K562 (cell line): ENCODE measurements around the gene TESK1. TPM values are rescaled to one million over a fixed set of nuclear protein-coding genes. Genes with fewer than 3 reads are reported as not detected.
A peak's percentile ranks its signal among the peaks of the same experiment; 100 is the strongest.

Experiments used
- ATF6 ChIP-seq: sonication (generic); formaldehyde crosslinking; IDR thresholded peaks from 2 replicates; pipeline ENCODE4 v1.4.0; 2020; ENCODE audit warnings: mild to moderate bottlenecking, missing genetic modification reagents
- NFE2L1 ChIP-seq: fragments of 450-650 bp; IDR thresholded peaks from 2 replicates; pipeline ENCODE4 v1.6.1; 2016; ENCODE audit warnings: missing genetic modification characterization, low read depth, mild to moderate bottlenecking, missing compliant biosample characterization, moderate library complexity, borderline replicate concordance
- RBM39 ChIP-seq: fragments of 200-400 bp; formaldehyde crosslinking; optimal IDR thresholded peaks from 2 replicates; pipeline ENCODE3; 2018; ENCODE audit warnings: low read depth, low read length
- REST ChIP-seq, 2 experiments: fragments of 450-650 bp; formaldehyde crosslinking in 1 of 2; IDR thresholded peaks; 2 replicates each; pipeline versions ENCODE4 v1.4.0 to v1.6.1; 2014 to 2020; ENCODE audit warnings: mild to moderate bottlenecking in 2 of 2, borderline replicate concordance in 1 of 2, low read depth in 1 of 2
- TCF7L2 ChIP-seq: fragments of 150-350 bp; IDR thresholded peaks from 2 replicates; pipeline ENCODE4 v1.6.1; 2016; ENCODE audit warnings: low read depth, mild to moderate bottlenecking, low read length, moderate library complexity
- TFAM ChIP-seq: fragments of 250-450 bp; sonication (Bioruptor Pico); conservative IDR thresholded peaks from 2 replicates; pipeline ENCODE4 v1.5.0; 2021; ENCODE audit warnings: mild to moderate bottlenecking, moderate library complexity
- ZBTB26 ChIP-seq: fragments of 450-650 bp; formaldehyde crosslinking; IDR thresholded peaks from 2 replicates; pipeline ENCODE4 v1.4.0; 2022; ENCODE audit warnings: missing genetic modification characterization
- ZBTB33 ChIP-seq: sonication (generic); formaldehyde crosslinking; IDR thresholded peaks from 2 replicates; pipeline ENCODE4 v1.8.1; 2023; ENCODE audit warnings: mild to moderate bottlenecking, missing genetic modification reagents
- ZBTB49 ChIP-seq: sonication (generic); formaldehyde crosslinking; IDR thresholded peaks from 2 replicates; pipeline ENCODE4 v1.8.0; 2022; ENCODE audit warnings: missing genetic modification reagents, mild to moderate bottlenecking, borderline replicate concordance
- ZFP36 ChIP-seq: fragments of 150-350 bp; IDR thresholded peaks from 2 replicates; pipeline ENCODE4 v1.6.1; 2018; ENCODE audit warnings: low read length, low read depth; ENCODE audit not compliant: partially characterized antibody
- polyA plus RNA-seq, 8 experiments: library from polyadenylated mRNA; depleted of rRNA in 4 of 8; stranded (reverse) in 5 of 8; unstranded in 3 of 8; fragments of >200 nt; fragmentation: Nextera tagmentation in 2 of 8; fragmentation: Illumina TruSeq in 1 of 8; extraction: Ambion mirVana in 2 of 8; extraction: Trizol in 1 of 8; gene quantifications; 2 replicates each; pipeline versions ENCODE4 v1.2.1 to v1.2.3, GENCODE V29; 2011 to 2014; ENCODE audit warnings: inconsistent platforms in 1 of 8, missing spikeins in 1 of 8
- total RNA-seq, 7 experiments: library from RNA; depleted of rRNA in 6 of 7; stranded (reverse); fragments of >200 nt in 6 of 7; fragmentation: Illumina TruSeq in 2 of 7; extraction: Trizol in 2 of 7; gene quantifications; 2 replicates each; pipeline versions ENCODE4 v1.2.1 to v1.2.3, GENCODE V29; 2011 to 2021; ENCODE audit warnings: low replicate concordance in 1 of 7

The TESK1 gene
- total and polyA plus RNA-seq, 9 of the 15 experiments (the other 6 are each of a cell fraction or from before 2014, with no cell fraction given) = 0.07 to 10.4 (median 4.1) TPM

GRCh38 chr9:35603986-35604577 is 980 bp upstream of the TESK1 start (continued):
- TF ChIP-seq REST (IDR thresholded peaks at IDR 0.05; ENCODE audit: borderline replicate concordance) = peak; percentile 72
- 0 out of 2 replicates have a peak, but pooled peaks have one; percentile 40 for TF ChIP-seq REST (CRISPR knock-in tag; IDR thresholded peaks at IDR 0.05; ENCODE audit: low read depth)
- TF ChIP-seq ZFP36 = no peak
- TF ChIP-seq NFE2L1 (tag) = no peak
- no peak for TF ChIP-seq ZBTB33 (CRISPR knock-in tag)
- no peak for TF ChIP-seq ZBTB49
- TF ChIP-seq RBM39 = no peak
- no peak for TF ChIP-seq TFAM (CRISPR knock-in tag)
- no peak for TF ChIP-seq ATF6
- TF ChIP-seq TCF7L2 = no peak
- no peak for TF ChIP-seq ZBTB26 (CRISPR knock-in tag)
